ENCODE results near the gene RBM6. TPM values are rescaled to one million over a fixed set of nuclear protein-coding genes. Genes with fewer than 3 reads are reported as not detected.

The RBM6 gene
- total RNA-seq, 1 experiment from 2014 or later, result 69.6 TPM

GRCh38 chr3:49925485-49925884 is 14.5 kb upstream of the RBM6 start:
- Mint-ChIP-seq H3K4me1 (ENCODE audit: low read depth, unreplicated experiment) (peaks cover 21% of the 10 kb centered on the region), H3K27ac (ENCODE audit: unreplicated experiment) (no peak overlapping the region), H3K4me3 (ENCODE audit: low read depth, unreplicated experiment) (no peak overlapping the region), H3K9me3 (ENCODE audit: low read depth, unreplicated experiment) (no peaks in the 10 kb centered on the region), H3K36me3 (ENCODE audit: insufficient read depth, unreplicated experiment) (peaks cover 10% of the 10 kb centered on the region), H3K27me3 (ENCODE audit: unreplicated experiment) (no peaks in the 10 kb centered on the region)
- DNase-seq, result no peak
- no peak for TF ChIP-seq CTCF (IDR thresholded peaks at IDR 0.05; ENCODE audit: unreplicated experiment)
- no TSS peak for BruUV-seq (replicated peaks)
- CTCF ChIA-PET, result no interaction called here
- intact Hi-C loops (cut with micrococcal nuclease; ENCODE audit: unreplicated experiment), result no loop called here

- H3K27me3 Mint-ChIP-seq (ENCODE audit: unreplicated experiment), result no peaks in the 10 kb centered on the region
- DNase-seq, result no peak
- no peak overlapping the region for H3K4me3 Mint-ChIP-seq (ENCODE audit: low read depth, unreplicated experiment)
- intact Hi-C loops (cut with micrococcal nuclease; ENCODE audit: unreplicated experiment), result no loop called here
- no TSS peak for BruUV-seq (replicated peaks)
- peaks cover 21% of the 10 kb centered on the region for H3K4me1 Mint-ChIP-seq (ENCODE audit: low read depth, unreplicated experiment)
- no peaks in the 10 kb centered on the region for H3K9me3 Mint-ChIP-seq (ENCODE audit: low read depth, unreplicated experiment)
- peaks cover 9% of the 10 kb centered on the region for H3K36me3 Mint-ChIP-seq (ENCODE audit: insufficient read depth, unreplicated experiment)
- H3K27ac Mint-ChIP-seq (ENCODE audit: unreplicated experiment), result no peak overlapping the region
- CTCF ChIA-PET, result no interaction called here
- no peak for TF ChIP-seq CTCF (IDR thresholded peaks at IDR 0.05; ENCODE audit: unreplicated experiment)
Observed at GRCh38 chr3:49926117-49926728, 13.7 kb upstream of the RBM6 start.

GRCh38 chr3:49927798-49928197 is 12.2 kb upstream of the RBM6 start:
- no peak for TF ChIP-seq CTCF (IDR thresholded peaks at IDR 0.05; ENCODE audit: unreplicated experiment)
- no peak overlapping the region for H3K27ac Mint-ChIP-seq (ENCODE audit: unreplicated experiment)
- peaks cover 9% of the 10 kb centered on the region for H3K36me3 Mint-ChIP-seq (ENCODE audit: insufficient read depth, unreplicated experiment)
- no TSS peak for BruUV-seq (replicated peaks)
- H3K4me3 Mint-ChIP-seq (ENCODE audit: low read depth, unreplicated experiment), result no peak overlapping the region
- H3K27me3 Mint-ChIP-seq (ENCODE audit: unreplicated experiment), result no peaks in the 10 kb centered on the region
- no peak for DNase-seq
- CTCF ChIA-PET, result no interaction called here
- no peaks in the 10 kb centered on the region for H3K9me3 Mint-ChIP-seq (ENCODE audit: low read depth, unreplicated experiment)
- peaks cover 21% of the 10 kb centered on the region for H3K4me1 Mint-ChIP-seq (ENCODE audit: low read depth, unreplicated experiment)
- intact Hi-C loops (cut with micrococcal nuclease; ENCODE audit: unreplicated experiment), result no loop called here

GRCh38 chr3:49928481-49929017 is 11.4 kb upstream of the RBM6 start:
- intact Hi-C loops (cut with micrococcal nuclease; ENCODE audit: unreplicated experiment), result no loop called here
- Mint-ChIP-seq H3K36me3 (ENCODE audit: insufficient read depth, unreplicated experiment) (peaks cover 9% of the 10 kb centered on the region), H3K9me3 (ENCODE audit: low read depth, unreplicated experiment) (no peaks in the 10 kb centered on the region), H3K27ac (ENCODE audit: unreplicated experiment) (no peak overlapping the region), H3K27me3 (ENCODE audit: unreplicated experiment) (no peaks in the 10 kb centered on the region), H3K4me3 (ENCODE audit: low read depth, unreplicated experiment) (peak overlapping the region; percentile 94), H3K4me1 (ENCODE audit: low read depth, unreplicated experiment) (peaks cover 21% of the 10 kb centered on the region)
- BruUV-seq (replicated peaks), result TSS peak; percentile 42
- DNase-seq, result no peak
- CTCF ChIA-PET, result interaction anchor here (0.6 to 2.1 kb wide), 3 partner anchors 13 to 209 kb away, joined by 4 to 11 read pairs (median 6); no protein-coding TSS in a partner anchor
- TF ChIP-seq CTCF (IDR thresholded peaks at IDR 0.05; ENCODE audit: unreplicated experiment), result no peak
